Mucosa of descending colon (tissue), 3 donors: ENCODE data around the gene TNPO3. TPM values are rescaled to one million over a fixed set of nuclear protein-coding genes. Genes with fewer than 3 reads are reported as not detected.

ENCODE experiments used
- ATAC-seq: fragments of 200-7000 bp; cut with Tn5 transposase; one replicate; pipeline ENCODE4 v1.9.1; 2020; ENCODE audit warnings: mild to moderate bottlenecking, moderate library complexity
- DNase-seq, 3 donors: peaks; one replicate each; pipeline ENCODE4 v3.0.0-alpha.2; 2020
- H3K36me3 ChIP-seq: fragments of 200-600 bp; one replicate; pipeline ENCODE4 v1.8.0; 2021; ENCODE audit warnings: low read depth, mild to moderate bottlenecking
- H3K4me1 ChIP-seq: fragments of 200-600 bp; one replicate; pipeline ENCODE4 v1.8.0; 2021; ENCODE audit warnings: low read depth, mild to moderate bottlenecking
- H3K4me3 ChIP-seq: fragments of 200-600 bp; one replicate; pipeline ENCODE4 v1.8.0; 2021; ENCODE audit warnings: mild to moderate bottlenecking
- H3K9me3 ChIP-seq: fragments of 200-600 bp; one replicate; pipeline ENCODE4 v1.8.0; 2021; ENCODE audit warnings: mild to moderate bottlenecking
- CTCF ChIP-seq: fragments of 200-600 bp; IDR thresholded peaks from one replicate; pipeline ENCODE4 v1.8.0; 2022; ENCODE audit warnings: antibody characterized with exemption, mild to moderate bottlenecking
- intact Hi-C, 2 donors: fragments of 100-400 bp; cut with DNase I in 1 of 2; cut with micrococcal nuclease in 1 of 2; formaldehyde crosslinking; loops; one replicate each; pipeline versions ENCODE4 v1.11.0 to v1.11.1; 2022; cut with DNase I, micrococcal nuclease
- total RNA-seq, 3 donors: library from RNA; stranded (reverse); fragmentation: NEBNext Ultra II Directional in 2 of 3; extraction: Animal tissue kit (Norgen Biotek cat#: 25700) in 2 of 3; gene quantifications; one replicate each; pipeline versions ENCODE4 v1.2.1 to v1.2.4, GENCODE V29; 2021 to 2023
- donor health status: DM: no; HTN: no; CAD: no; lungs with moderate emphysema.
- donor health status: DM: no; HTN: no; CAD: no.
- donor health status: DM: no; HTN: yes; CAD: no.

The TNPO3 gene
- total RNA-seq, 3 donors from 2014 or later, result 36.0 to 43.6 (median 38.7) TPM

GRCh38 chr7:128934361-128935341, 120.3 kb downstream of the TNPO3 start:
- Histone ChIP-seq H3K9me3 (no peaks in the 10 kb centered on the region), H3K4me1 (peaks cover 27% of the 10 kb centered on the region), H3K36me3 (no peaks in the 10 kb centered on the region), H3K4me3 (no peak overlapping the region)
- intact Hi-C loops, result no loop called here
- ATAC-seq, result no peak
- peak in 2 of 3 donors; percentile 39 to 52 for DNase-seq
- no peak for TF ChIP-seq CTCF

- H3K4me1 ChIP-seq, result peaks cover 16% of the 10 kb centered on the region
- no peak overlapping the region for H3K4me3 ChIP-seq
- DNase-seq (peak; percentile 37 to 63 (median 54)), ATAC-seq (peak; percentile 39)
- no peaks in the 10 kb centered on the region for H3K36me3 ChIP-seq
- H3K9me3 ChIP-seq, result no peaks in the 10 kb centered on the region
- intact Hi-C loops, result no loop called here
- TF ChIP-seq CTCF, result no peak
These were observed 121.6 kb downstream of the TNPO3 start for GRCh38 chr7:128933180-128933891.

GRCh38 chr7:128932862-128933179, 122.1 kb downstream of the TNPO3 start:
- no peak for TF ChIP-seq CTCF
- ATAC-seq (no peak), DNase-seq (peak in 1 of 3 donors; percentile 21)
- no peak overlapping the region for H3K4me3 ChIP-seq
- no peaks in the 10 kb centered on the region for H3K36me3 ChIP-seq
- H3K9me3 ChIP-seq, result no peaks in the 10 kb centered on the region
- intact Hi-C loops, result no loop called here
- peaks cover 16% of the 10 kb centered on the region for H3K4me1 ChIP-seq

- Histone ChIP-seq H3K9me3 (no peaks in the 10 kb centered on the region), H3K4me1 (peaks cover 11% of the 10 kb centered on the region), H3K4me3 (no peak overlapping the region), H3K36me3 (no peaks in the 10 kb centered on the region)
- no peak for ATAC-seq
- TF ChIP-seq CTCF, result no peak
- intact Hi-C loops, result no loop called here
- peak in 1 of 3 donors; percentile 29 for DNase-seq
These were observed 122.7 kb downstream of the TNPO3 start for GRCh38 chr7:128931965-128932861.

- peaks cover 2% of the 10 kb centered on the region for H3K4me1 ChIP-seq
- ATAC-seq, result no peak
These were observed 123.6 kb downstream of the TNPO3 start for GRCh38 chr7:128931190-128931798.

More at GRCh38 chr7:128931190-128931798, 123.6 kb downstream of the TNPO3 start:
- Histone ChIP-seq H3K4me3 (no peak overlapping the region), H3K9me3 (no peaks in the 10 kb centered on the region), H3K36me3 (no peaks in the 10 kb centered on the region)
- no peak for TF ChIP-seq CTCF
- intact Hi-C loops, result no loop called here
- peak in 1 of 3 donors; percentile 38 for DNase-seq
